Measurements from ENCODE around the gene MBNL2. TPM values are rescaled to one million over a fixed set of nuclear protein-coding genes. Genes with fewer than 3 reads are reported as not detected.

MBNL2 gene
- total and polyA plus RNA-seq, 10 of the 15 experiments (the other 5 are each of a cell fraction or from before 2014, with no cell fraction given), result 1.6 to 9.7 (median 6.7) TPM

- in situ Hi-C loops (cut with MboI), result loop anchor here (5.0 kb wide), 1 partner anchor 238 kb away; no protein-coding TSS in a partner anchor
- Histone ChIP-seq H2AFZ (ENCODE audit: control insufficient read depth, low read depth, low read length) (no peak overlapping the region), H3K9ac (ENCODE audit: control insufficient read depth, insufficient read depth, low read length) (no peak overlapping the region), H3K27ac (ENCODE audit: control insufficient read depth, insufficient read depth) (no peak overlapping the region), H3K4me2 (ENCODE audit: control insufficient read depth, insufficient read depth) (no peak overlapping the region), H3K9me3 (replicated peaks; ENCODE audit: control insufficient read depth, insufficient read depth, low read length) (no peaks in the 10 kb centered on the region), H3K36me3 (ENCODE audit: control insufficient read depth in 2 of 2, insufficient read depth in 2 of 2, low read length in 1 of 2) (no peaks in the 10 kb centered on the region), H3K27me3 (replicated peaks in 1 of 2; ENCODE audit: control insufficient read depth in 2 of 2, insufficient read depth in 2 of 2, low read length in 1 of 2) (no peaks in the 10 kb centered on the region), H3K79me2 (ENCODE audit: control insufficient read depth, insufficient read depth, low read length) (no peaks in the 10 kb centered on the region), H4K20me1 (ENCODE audit: control insufficient read depth, insufficient read depth) (no peaks in the 10 kb centered on the region), H3K4me3 (no peak overlapping the region), H3K4me1 (ENCODE audit: control insufficient read depth, insufficient read depth, low read length) (no peaks in the 10 kb centered on the region)
- intact Hi-C loops (cut with micrococcal nuclease; ENCODE audit: unreplicated experiment), result loop anchor here (5.0 kb wide), 1 partner anchor 133 kb away; the partner anchor contains the start of gene MBNL2
- SMC1A ChIA-PET (ENCODE audit: uncharacterized antibody, unreplicated experiment), result interaction anchor here (0.7 to 8.1 kb wide), 4 partner anchors 131 to 724 kb away, joined by 3 to 99 read pairs (median 10); partner anchors contain the start of gene MBNL2
- FAIRE-seq (no peak), DNase-seq (ENCODE audit: low read depth, low spot score) (no peak), ATAC-seq (no peak)
- no TSS peak for BruUV-seq (replicated peaks)
- RAD21 ChIA-PET (ENCODE audit: unreplicated experiment), result no interaction called here
- WGBS (ENCODE audit: insufficient coverage, insufficient replicate concordance, low lambda C conversion rate, missing lambda C conversion rate), result over 99% methylated on average over 5 of the region's 5 CpGs
- CTCF ChIA-PET, result interaction anchor here (1.0 to 1.3 kb wide), 2 partner anchors 13 to 245 kb away, joined by 4 to 8 read pairs; no protein-coding TSS in a partner anchor
- POLR2A ChIA-PET, result no interaction called here
- no peak for TF ChIP-seq CREB1 (IDR thresholded peaks at IDR 0.05; ENCODE audit: low read depth)
- no peak for TF ChIP-seq JUNB (IDR thresholded peaks at IDR 0.05)
- no peak for TF ChIP-seq PRDM15 (CRISPR knock-in tag; IDR thresholded peaks at IDR 0.05)
- TF ChIP-seq KAT2A (conservative IDR thresholded peaks at IDR 0.05; ENCODE audit: control insufficient read depth, low read depth, low read length), result no peak
- TF ChIP-seq MAX (IDR thresholded peaks at IDR 0.05; ENCODE audit: low read depth, low read length), result no peak
- no peak for TF ChIP-seq MEF2A (IDR thresholded peaks at IDR 0.05; ENCODE audit: insufficient read depth, low read depth, low read length)
- TF ChIP-seq NBN (IDR thresholded peaks at IDR 0.05), result no peak
- TF ChIP-seq REST (IDR thresholded peaks at IDR 0.05; ENCODE audit: low read depth, low read length), result no peak
- no peak for TF ChIP-seq NKRF (conservative IDR thresholded peaks at IDR 0.05)
- no peak for TF ChIP-seq CTCF (IDR thresholded peaks at IDR 0.05 in 2 of 3, conservative IDR thresholded peaks at IDR 0.05 in 1 of 3; ENCODE audit: control insufficient read depth in 2 of 3, extremely low read depth in 1 of 3, insufficient read depth in 1 of 3, low read depth in 3 of 3, low read length in 3 of 3)
- TF ChIP-seq GABPA (IDR thresholded peaks at IDR 0.05; ENCODE audit: low read depth), result no peak
- TF ChIP-seq ZNF207 (IDR thresholded peaks at IDR 0.05; ENCODE audit: borderline replicate concordance), result no peak
Observed at GRCh38 chr13:97354808-97355207, 132.7 kb downstream of the MBNL2 start.

All from GM12878 (cell line).